ENCODE measurements around the gene NFIX.

NFIX gene

GRCh38 chr19:13134626-13135025, 139.4 kb downstream of the NFIX start:
- DNase-seq, result no peak

GRCh38 chr19:13135068-13136062, 140.1 kb downstream of the NFIX start:
- DNase-seq, result no peak

- no peak for DNase-seq
Observed at GRCh38 chr19:13137290-13137794, 142.1 kb downstream of the NFIX start.

GRCh38 chr19:13138171-13138915, 143.1 kb downstream of the NFIX start:
- DNase-seq, result no peak

- DNase-seq, result no peak
Observed at GRCh38 chr19:13138916-13139198, 143.6 kb downstream of the NFIX start.

GRCh38 chr19:13139633-13140311, 144.5 kb downstream of the NFIX start:
- DNase-seq, result no peak

GRCh38 chr19:13146763-13147563, 151.7 kb downstream of the NFIX start:
- DNase-seq, result no peak
